GM23248 (cell line): ENCODE results near the gene PPOX.

Experiments
- EZH2 ChIP-seq: fragments of 200-600 bp; sonication (generic); IDR thresholded peaks from 2 replicates; pipeline ENCODE4 v1.6.1; 2018; ENCODE audit warnings: antibody characterized with exemption, mild to moderate bottlenecking; ENCODE audit not compliant: insufficient read depth, poor library complexity, severe bottlenecking
- EZH2phosphoT487 ChIP-seq: fragments of 200-600 bp; sonication (generic); IDR thresholded peaks from 2 replicates; pipeline ENCODE4 v1.6.1; 2018; ENCODE audit warnings: antibody characterized with exemption, moderate library complexity, mild to moderate bottlenecking, low read depth; ENCODE audit not compliant: insufficient read depth

- TF ChIP-seq EZH2 (no peak), EZH2phosphoT487 (no peak)
Measured at GRCh38 chr1:161133220-161133740, 32.9 kb upstream of the PPOX start.
